Adrenal gland (tissue), 12 donors: ENCODE data around the gene RNU1-1. TPM values are rescaled to one million over a fixed set of nuclear protein-coding genes. Genes with fewer than 3 reads are reported as not detected.
A peak's percentile ranks its signal among the peaks of the same experiment; 100 is the strongest.
"Not testable (repeated sequence)": the region's sequence is repeated elsewhere in the genome, so short reads cannot be mapped to it uniquely, and the experiment has no call there.

ENCODE experiments used
- DNase-seq, 7 donors: peaks; one replicate each; pipeline ENCODE4 v3.0.0-alpha.2; 2019 to 2020
- H3K27ac ChIP-seq, 5 donors: fragments of 200-600 bp; sonication (generic) in 4 of 5; 1 replicate in 3 of 5; 2 replicates in 2 of 5; pipeline versions ENCODE4 v1.5.1 to v1.8.0; 2016 to 2020; ENCODE audit warnings: mild to moderate bottlenecking in 1 of 5
- H3K27me3 ChIP-seq: fragments of 200-600 bp; 2 replicates; pipeline ENCODE4 v1.8.0; 2021
- H3K36me3 ChIP-seq, 2 donors: fragments of 200-600 bp; replicated peaks in 1 of 2; 1 replicate in 1 of 2; 2 replicates in 1 of 2; pipeline versions ENCODE4 v1.5.1 to v1.8.0; 2018 to 2022
- H3K4me1 ChIP-seq, 2 donors: fragments of 200-600 bp; replicated peaks in 1 of 2; 1 replicate in 1 of 2; 2 replicates in 1 of 2; pipeline versions ENCODE4 v1.5.1 to v1.8.0; 2018 to 2021
- H3K4me3 ChIP-seq, 4 donors: fragments of 200-600 bp; sonication (generic) in 3 of 4; one replicate each; pipeline ENCODE4 v1.5.1; 2016 to 2018
- H3K9me3 ChIP-seq, 3 donors: fragments of 200-600 bp; sonication (generic) in 1 of 3; replicated peaks in 1 of 3; 1 replicate in 2 of 3; 2 replicates in 1 of 3; pipeline versions ENCODE4 v1.5.1 to v1.8.0; 2016 to 2021
- CTCF ChIP-seq, 6 experiments: fragments of 450-650 bp in 4 of 6; fragments of 200-600 bp in 2 of 6; sonication (generic) in 1 of 6; IDR thresholded peaks; 1 replicate in 5 of 6; 2 replicates in 1 of 6; pipeline versions ENCODE4 v1.5.1 to v1.8.0; 2016 to 2021; ENCODE audit warnings: antibody characterized with exemption in 6 of 6, mild to moderate bottlenecking in 2 of 6, moderate library complexity in 1 of 6
- POLR2A ChIP-seq, 2 donors: fragments of 450-650 bp; IDR thresholded peaks; one replicate each; pipeline ENCODE4 v1.6.1; 2017; ENCODE audit warnings: antibody characterized with exemption in 2 of 2, mild to moderate bottlenecking in 2 of 2, moderate library complexity in 1 of 2
- WGBS, 4 donors: extraction: QIAGEN DNeasy Blood & Tissue Kit in 2 of 4; methylation state at CpG; one replicate each; pipeline versions ENCODE4 v1.1.5 to v1.1.7; 2013 to 2017; 5-methylcytosine and 5-hydroxymethylcytosine counted together
- intact Hi-C, 2 donors: fragments of 100-400 bp; cut with DNase I; formaldehyde crosslinking; loops; one replicate each; pipeline versions ENCODE4 v1.14.1 to v1.15.0; 2022 to 2023
- polyA plus RNA-seq, 3 donors: library from polyadenylated mRNA; stranded (reverse); fragments of 200-250 nt in 2 of 3; fragments of 350-450 nt in 1 of 3; fragmentation: Illumina TruSeq in 1 of 3; extraction: RNeasy Lipid Tissue Mini Kit (QIAGEN cat#74804) in 1 of 3; gene quantifications; one replicate each; pipeline ENCODE4 v1.2.3, GENCODE V29; 2013 to 2014
- total RNA-seq, 9 donors: library from RNA; depleted of rRNA in 4 of 9; stranded (reverse); fragments of >200 nt in 4 of 9; fragments of 120-200 nt in 1 of 9; fragmentation: NEBNext Ultra II Directional in 1 of 9; extraction: Animal tissue kit (Norgen Biotek cat#: 25700) in 1 of 9; gene quantifications; one replicate each; pipeline versions ENCODE4 v1.1.0 to v1.2.4, GENCODE V29; 2013 to 2023
- donor health status: healthy with polysubstance abuse.
- donor health status: Bipolar disorder and iron deficiency.
- donor health status: DM: yes; HTN: yes; CAD: no.
- donor health status: DM: no; HTN: no; CAD: no.
- donor health status: DM: no; HTN: no; CAD: no.
- donor health status: DM: yes; HTN: yes; CAD: no.

The RNU1-1 gene
- total and polyA plus RNA-seq, 12 donors = under 0.01 to 5,330 (median 1,268) TPM; not detected in 4

GRCh38 chr1:16500466-16500865 is 13.6 kb downstream of the RNU1-1 start:
- H3K4me1 ChIP-seq = peaks cover 0 to 17% of the 10 kb centered on the region in 2 donors
- H3K27ac ChIP-seq, H3K9me3 ChIP-seq, H3K36me3 ChIP-seq, DNase-seq, H3K27me3 ChIP-seq, H3K4me3 ChIP-seq, intact Hi-C loops: not testable (repeated sequence)
- WGBS, 4 donors = 81 to 85% (median 83%) methylated on average over 8 to 11 of the region's 11 CpGs

GRCh38 chr1:16498573-16499413 is 15.3 kb downstream of the RNU1-1 start:
- peak; percentile 84 to 93 (median 92) for DNase-seq
- 0 to 1% (median 0%) methylated on average over 11 to 108 of the region's 108 CpGs for WGBS, 4 donors
- TF ChIP-seq CTCF (IDR thresholded peaks at IDR 0.05) (peak in 3 of 6 experiments; percentile 13 to 19 (median 17)), POLR2A (IDR thresholded peaks at IDR 0.05) (peak in 1 of 2 donors; percentile 73)
- H3K27me3 ChIP-seq = no peaks in the 10 kb centered on the region
- peak overlapping the region; percentile 48 to 99 (median 68) for H3K4me3 ChIP-seq
- peaks cover 0 to 17% of the 10 kb centered on the region in 2 donors for H3K4me1 ChIP-seq
- intact Hi-C loops = no loop called here
- no peaks in the 10 kb centered on the region for H3K9me3 ChIP-seq
- H3K27ac ChIP-seq = peak overlapping the region in 4 of 5 donors; percentile 61 to 89 (median 72)
- H3K36me3 ChIP-seq = no peaks in the 10 kb centered on the region

GRCh38 chr1:16498047-16498446 is 16.0 kb downstream of the RNU1-1 start:
- intact Hi-C loops, DNase-seq, H3K27me3 ChIP-seq, H3K36me3 ChIP-seq, H3K9me3 ChIP-seq: not testable (repeated sequence)
- Histone ChIP-seq H3K4me3 (peak overlapping the region in 1 of 4 donors; percentile 99), H3K27ac (peak overlapping the region in 4 of 5 donors; percentile 61 to 89 (median 72)), H3K4me1 (peaks cover 0 to 17% of the 10 kb centered on the region in 2 donors)
- WGBS, 4 donors = 18 to 35% (median 20%) methylated on average over 7 to 10 of the region's 10 CpGs

GRCh38 chr1:16497474-16497904 is 16.6 kb downstream of the RNU1-1 start:
- peak in 1 of 7 donors; percentile 16 for DNase-seq
- intact Hi-C loops = not testable (repeated sequence)

GRCh38 chr1:16493731-16494130 is 20.4 kb downstream of the RNU1-1 start:
- peaks cover 0 to 12% of the 10 kb centered on the region in 2 donors for H3K36me3 ChIP-seq
- WGBS, 4 donors = 72 to 88% (median 82%) methylated on average over 8 to 9 of the region's 9 CpGs
- intact Hi-C loops, H3K27me3 ChIP-seq, H3K27ac ChIP-seq, H3K4me1 ChIP-seq, H3K4me3 ChIP-seq, H3K9me3 ChIP-seq, DNase-seq: not testable (repeated sequence)

More at GRCh38 chr1:16497474-16497904, 16.6 kb downstream of the RNU1-1 start:
- not testable (repeated sequence) for H3K27me3 ChIP-seq, H3K36me3 ChIP-seq, H3K4me3 ChIP-seq, H3K9me3 ChIP-seq
- peaks cover 0 to 17% of the 10 kb centered on the region in 2 donors for H3K4me1 ChIP-seq
- H3K27ac ChIP-seq = peak overlapping the region in 1 of 5 donors; percentile 89
- WGBS, 4 donors = 88 to 92% (median 90%) methylated on average over 5 of the region's 5 CpGs

GRCh38 chr1:16492937-16493336 is 21.1 kb downstream of the RNU1-1 start:
- H3K4me1 ChIP-seq, intact Hi-C loops, H3K27me3 ChIP-seq, H3K4me3 ChIP-seq, H3K9me3 ChIP-seq: not testable (repeated sequence)
- Histone ChIP-seq H3K27ac (peak overlapping the region in 1 of 5 donors; percentile 29), H3K36me3 (peaks cover 0 to 12% of the 10 kb centered on the region in 2 donors)
- DNase-seq = peak in 2 of 7 donors; percentile 20 to 29
- WGBS, 4 donors = 72 to 78% (median 75%) methylated on average over 7 of the region's 7 CpGs
